HG03575 (cell line): Measurements from ENCODE around the gene HTT.

Source experiments
- ATAC-seq: cut with Tn5 transposase; IDR thresholded peaks from one replicate; pipeline ENCODE4 v1.9.1; 2021; ENCODE audit not compliant: unreplicated experiment, insufficient number of reproducible peaks, low FRiP score; ENCODE audit errors: extremely low read depth

HTT gene

GRCh38 chr4:3263876-3264193 is 189.4 kb downstream of the HTT start:
- ATAC-seq = no peak

- no peak for ATAC-seq
These were observed 191.6 kb downstream of the HTT start for GRCh38 chr4:3266076-3266475.

- ATAC-seq = no peak
These were observed 193.3 kb downstream of the HTT start for GRCh38 chr4:3267576-3268394.

GRCh38 chr4:3268395-3269104 is 194.1 kb downstream of the HTT start:
- ATAC-seq = no peak

- ATAC-seq = no peak
These were observed 194.8 kb downstream of the HTT start for GRCh38 chr4:3269105-3269927.

- no peak for ATAC-seq
These were observed 195.6 kb downstream of the HTT start for GRCh38 chr4:3269991-3270611.

GRCh38 chr4:3271131-3271530 is 196.7 kb downstream of the HTT start:
- ATAC-seq = no peak

GRCh38 chr4:3276986-3277385 is 202.5 kb downstream of the HTT start:
- no peak for ATAC-seq

- ATAC-seq = no peak
These were observed 206.0 kb downstream of the HTT start for GRCh38 chr4:3280466-3280865.

- no peak for ATAC-seq
These were observed 209.0 kb downstream of the HTT start for GRCh38 chr4:3283483-3283882.

GRCh38 chr4:3283916-3284315 is 209.4 kb downstream of the HTT start:
- no peak for ATAC-seq

GRCh38 chr4:3284734-3285557 is 210.5 kb downstream of the HTT start:
- ATAC-seq = no peak

- ATAC-seq = no peak
These were observed 211.3 kb downstream of the HTT start for GRCh38 chr4:3285558-3286334.

GRCh38 chr4:3286335-3287175 is 212.1 kb downstream of the HTT start:
- no peak for ATAC-seq

- ATAC-seq = no peak
These were observed 212.9 kb downstream of the HTT start for GRCh38 chr4:3287271-3287971.

- ATAC-seq = no peak
These were observed 213.6 kb downstream of the HTT start for GRCh38 chr4:3287972-3288570.
